NCI-H128 (cell line): ENCODE data around the gene OSCP1.
A peak's percentile ranks its signal among the peaks of the same experiment; 100 is the strongest.
"Not testable (repeated sequence)": the region's sequence is repeated elsewhere in the genome, so short reads cannot be mapped to it uniquely, and the experiment has no call there.

ENCODE experiments used
- DNase-seq: peaks from one replicate; lab custom pipeline; 2025; ENCODE audit not compliant: unreplicated experiment; lab: John Stamatoyannopoulos, UW

The OSCP1 gene

GRCh38 chr1:36450270-36450918, at the start of gene OSCP1:
OSCP1 (minus strand) TSS chr1:36450451; CDS start chr1:36450369, 82 bp downstream.
- peak; percentile 93 for DNase-seq

- no peak for DNase-seq
Measured at GRCh38 chr1:36497207-36497606, 47.0 kb upstream of the OSCP1 start.

- no peak for DNase-seq
Measured at GRCh38 chr1:36494971-36495370, 44.7 kb upstream of the OSCP1 start.

GRCh38 chr1:36493524-36493923, 43.3 kb upstream of the OSCP1 start:
- no peak for DNase-seq

GRCh38 chr1:36492491-36492890, 42.2 kb upstream of the OSCP1 start:
- no peak for DNase-seq

- not testable (repeated sequence) for DNase-seq
Measured at GRCh38 chr1:36489258-36490051, 39.2 kb upstream of the OSCP1 start.

GRCh38 chr1:36487906-36488305, 37.7 kb upstream of the OSCP1 start:
- DNase-seq: no peak

GRCh38 chr1:36487336-36487725, 37.1 kb upstream of the OSCP1 start:
- DNase-seq: not testable (repeated sequence)

GRCh38 chr1:36486439-36487335, 36.4 kb upstream of the OSCP1 start:
- DNase-seq: no peak

- no peak for DNase-seq
Measured at GRCh38 chr1:36486093-36486438, 35.8 kb upstream of the OSCP1 start.

- no peak for DNase-seq
Measured at GRCh38 chr1:36484099-36484498, 33.8 kb upstream of the OSCP1 start.

- no peak for DNase-seq
Measured at GRCh38 chr1:36482724-36483388, 32.6 kb upstream of the OSCP1 start, which contains the start of gene CSF3R. CSF3R (minus strand) TSS chr1:36482913; CDS start chr1:36479496, 3,417 bp downstream.

GRCh38 chr1:36481771-36482723, 31.8 kb upstream of the OSCP1 start:
- DNase-seq: no peak

GRCh38 chr1:36481091-36481490, 30.8 kb upstream of the OSCP1 start:
- no peak for DNase-seq

- no peak for DNase-seq
Measured at GRCh38 chr1:36480161-36480560, 29.9 kb upstream of the OSCP1 start.

- DNase-seq: no peak
Measured at GRCh38 chr1:36479505-36480051, 29.3 kb upstream of the OSCP1 start.

- DNase-seq: not testable (repeated sequence)
Measured at GRCh38 chr1:36477615-36478014, 27.4 kb upstream of the OSCP1 start.

GRCh38 chr1:36476945-36477344, 26.7 kb upstream of the OSCP1 start:
- DNase-seq: no peak

GRCh38 chr1:36475910-36476604, 25.8 kb upstream of the OSCP1 start:
- DNase-seq: no peak
